Thymus (tissue), 11 donors: ENCODE measurements around the gene ZYX. TPM values are rescaled to one million over a fixed set of nuclear protein-coding genes. Genes with fewer than 3 reads are reported as not detected.

Experiments
- DNase-seq, 9 donors: peaks; one replicate each; pipeline ENCODE4 v3.0.0-alpha.2; 2013; ENCODE audit warnings: low spot score in 9 of 9, low read depth in 6 of 9, missing footprints in 1 of 9
- H3K27ac ChIP-seq, 2 donors: one replicate each; pipeline ENCODE4 v1.5.1; 2013; ENCODE audit warnings: control low read depth in 1 of 2, low read depth in 1 of 2, low read length in 1 of 2, mild to moderate bottlenecking in 1 of 2, moderate library complexity in 1 of 2
- H3K27me3 ChIP-seq, 2 donors: one replicate each; pipeline ENCODE4 v1.5.1; 2013; ENCODE audit warnings: low read length in 1 of 2; ENCODE audit not compliant: control insufficient read depth in 2 of 2, insufficient read depth in 1 of 2
- H3K36me3 ChIP-seq, 2 donors: one replicate each; pipeline ENCODE4 v1.5.1; 2013; ENCODE audit warnings: low read length in 1 of 2, mild to moderate bottlenecking in 1 of 2, moderate library complexity in 1 of 2; ENCODE audit not compliant: control insufficient read depth in 2 of 2, insufficient read depth in 2 of 2
- H3K4me1 ChIP-seq, 2 donors: one replicate each; pipeline ENCODE4 v1.5.1; 2013; ENCODE audit warnings: low read length in 2 of 2; ENCODE audit not compliant: control insufficient read depth in 2 of 2, insufficient read depth in 2 of 2
- H3K4me3 ChIP-seq, 2 donors: one replicate each; pipeline ENCODE4 v1.5.1; 2013; ENCODE audit warnings: low read length in 2 of 2, control low read depth in 1 of 2, mild to moderate bottlenecking in 1 of 2
- H3K9me3 ChIP-seq, 2 donors: one replicate each; pipeline ENCODE4 v1.5.1; 2013; ENCODE audit warnings: low read length in 1 of 2, mild to moderate bottlenecking in 1 of 2; ENCODE audit not compliant: control insufficient read depth in 2 of 2, insufficient read depth in 1 of 2
- WGBS: extraction: QIAGEN DNeasy Blood & Tissue Kit; methylation state at CpG from one replicate; pipeline ENCODE4 v1.1.7; 2013; 5-methylcytosine and 5-hydroxymethylcytosine counted together
- polyA plus RNA-seq: library from polyadenylated mRNA; stranded (reverse); fragments of 200-250 nt; gene quantifications from one replicate; pipeline ENCODE4 v1.2.3, GENCODE V29; 2013
- total RNA-seq: library from RNA; stranded (reverse); fragments of 120-200 nt; gene quantifications from one replicate; pipeline ENCODE4 v1.2.4, GENCODE V29; 2013
- donor health status: healthy.

ZYX gene
- total and polyA plus RNA-seq, 2 donors = 16.8 to 113 TPM

- Histone ChIP-seq H3K27ac (no peak overlapping the region), H3K27me3 (peaks cover 0 to 3% of the 10 kb centered on the region in 2 donors), H3K36me3 (no peaks in the 10 kb centered on the region), H3K9me3 (no peaks in the 10 kb centered on the region), H3K4me1 (peaks cover 15 to 32% of the 10 kb centered on the region in 2 donors), H3K4me3 (no peak overlapping the region)
- WGBS = 30% methylated on average over 4 of the region's 4 CpGs
- DNase-seq = no peak
These were observed 9.1 kb upstream of the ZYX start for GRCh38 chr7:143372070-143372469.

DNA sequence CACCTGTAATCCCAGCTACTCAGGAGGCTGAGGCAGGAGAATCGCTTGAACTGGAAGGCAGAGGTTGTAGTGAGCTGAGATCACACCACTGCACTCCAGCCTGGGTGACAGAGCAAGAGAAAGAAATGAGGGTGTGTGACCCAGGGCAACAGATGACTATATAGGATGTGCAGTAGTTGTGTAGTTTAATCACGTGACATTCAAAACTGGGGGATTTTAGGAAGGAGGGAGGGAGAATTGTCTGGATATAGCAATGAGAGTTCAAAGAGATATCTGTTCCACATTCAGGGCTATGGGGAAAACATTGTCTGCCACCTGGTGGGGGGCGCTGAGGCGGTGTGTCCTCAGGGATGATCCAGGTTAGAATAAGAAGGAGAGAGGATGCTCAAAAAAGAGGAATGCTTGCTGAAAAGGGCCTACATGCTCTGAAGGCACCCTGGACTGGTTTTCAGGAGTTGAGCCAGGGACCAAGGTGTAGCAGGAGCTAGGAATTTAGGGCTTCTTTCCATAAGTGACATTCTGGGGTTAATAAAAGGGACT, 7.8 kb upstream of the ZYX start:
- DNase-seq = no peak
- Histone ChIP-seq H3K36me3 (no peaks in the 10 kb centered on the region), H3K4me3 (no peak overlapping the region), H3K9me3 (no peaks in the 10 kb centered on the region), H3K4me1 (peaks cover 15 to 32% of the 10 kb centered on the region in 2 donors), H3K27ac (no peak overlapping the region), H3K27me3 (no peaks in the 10 kb centered on the region)
- WGBS = 96% methylated on average over 4 of the region's 4 CpGs

DNA sequence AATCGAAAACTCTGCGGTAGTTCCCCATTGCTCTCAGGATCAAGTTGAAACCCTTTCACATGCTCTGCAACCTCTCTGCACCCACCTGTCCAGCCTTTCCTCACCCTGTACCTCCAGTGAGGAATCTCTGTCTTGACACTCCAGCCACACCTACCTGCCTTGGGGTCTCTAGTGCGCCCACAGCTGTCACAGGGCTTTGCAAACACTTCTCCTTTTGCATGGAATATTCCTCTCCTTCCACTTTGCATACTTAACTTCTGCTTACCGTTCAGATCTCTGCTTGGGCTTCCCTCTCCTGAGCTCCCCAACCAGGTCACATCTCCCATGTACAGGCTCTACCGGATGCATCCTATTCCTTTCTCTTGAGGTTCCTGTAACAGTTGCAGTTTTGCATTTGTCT, 6.6 kb upstream of the ZYX start:
- Histone ChIP-seq H3K27ac (no peak overlapping the region), H3K4me1 (peaks cover 15 to 35% of the 10 kb centered on the region in 2 donors), H3K9me3 (no peaks in the 10 kb centered on the region), H3K4me3 (no peak overlapping the region), H3K36me3 (no peaks in the 10 kb centered on the region), H3K27me3 (no peaks in the 10 kb centered on the region)
- no peak for DNase-seq
- 75% methylated on average over 5 of the region's 5 CpGs for WGBS

DNA sequence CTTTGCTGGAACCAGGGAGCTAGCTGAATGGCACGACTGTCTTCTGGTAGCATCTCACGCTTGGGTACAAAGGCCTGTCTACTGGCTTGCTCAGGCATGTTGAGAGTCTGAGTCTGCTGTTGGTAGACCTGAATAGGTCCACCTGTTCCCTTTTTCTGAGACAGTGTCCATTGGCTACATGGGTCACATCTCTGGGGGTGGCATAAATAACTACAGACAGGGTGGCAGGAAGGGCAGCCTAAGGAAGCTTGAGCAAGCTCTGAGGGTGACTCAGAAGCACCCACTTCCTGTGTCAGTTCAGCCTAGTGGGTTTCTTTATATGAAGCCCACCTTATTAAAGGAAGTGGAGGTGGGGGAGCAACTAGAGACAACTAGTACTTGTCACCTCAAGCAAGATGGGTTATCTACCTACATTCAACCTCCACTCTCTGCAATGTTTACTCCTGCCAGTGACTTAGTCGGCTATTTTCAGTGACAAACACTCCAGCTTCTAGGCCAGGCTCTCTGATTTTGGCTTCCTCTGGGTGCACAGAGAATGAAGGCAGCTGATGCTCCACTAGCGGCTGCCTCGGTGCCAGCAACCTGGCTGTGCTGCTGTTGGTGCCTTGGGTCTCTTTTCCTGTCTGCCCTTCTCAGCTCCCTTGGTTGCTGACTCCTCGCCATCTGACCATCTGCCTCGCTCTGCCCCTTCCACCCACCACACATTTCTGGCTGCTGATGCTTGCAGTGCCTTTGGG, 5.7 kb upstream of the ZYX start:
- H3K4me1 ChIP-seq = peaks cover 19 to 41% of the 10 kb centered on the region in 2 donors
- peak in 5 of 9 donors; percentile 36 to 82 (median 54) for DNase-seq
- 52% methylated on average over 7 of the region's 7 CpGs for WGBS
- no peak overlapping the region for H3K4me3 ChIP-seq
- H3K9me3 ChIP-seq = no peaks in the 10 kb centered on the region
- peak overlapping the region; percentile 85 to 87 for H3K27ac ChIP-seq
- no peaks in the 10 kb centered on the region for H3K36me3 ChIP-seq
- H3K27me3 ChIP-seq = peaks cover 0 to 3% of the 10 kb centered on the region in 2 donors

- Histone ChIP-seq H3K4me3 (no peak overlapping the region), H3K4me1 (peaks cover 19 to 43% of the 10 kb centered on the region in 2 donors), H3K36me3 (no peaks in the 10 kb centered on the region), H3K27me3 (peaks cover 2 to 11% of the 10 kb centered on the region in 2 donors), H3K27ac (peak overlapping the region in 1 of 2 donors; percentile 39), H3K9me3 (no peaks in the 10 kb centered on the region)
- WGBS = 86% methylated on average over 5 of the region's 5 CpGs
- DNase-seq = no peak
These were observed 4.7 kb upstream of the ZYX start for GRCh38 chr7:143376396-143376795.

- Histone ChIP-seq H3K9me3 (no peaks in the 10 kb centered on the region), H3K4me1 (peaks cover 14 to 53% of the 10 kb centered on the region in 2 donors), H3K27me3 (peaks cover 10 to 33% of the 10 kb centered on the region in 2 donors), H3K36me3 (peaks cover 0 to 7% of the 10 kb centered on the region in 2 donors), H3K4me3 (peak overlapping the region; percentile 89), H3K27ac (peak overlapping the region; percentile 89 to 92)
- DNase-seq = no peak
- WGBS = 38% methylated on average over 15 of the region's 15 CpGs
These were observed 1.4 kb upstream of the ZYX start for GRCh38 chr7:143379611-143380259.

DNA sequence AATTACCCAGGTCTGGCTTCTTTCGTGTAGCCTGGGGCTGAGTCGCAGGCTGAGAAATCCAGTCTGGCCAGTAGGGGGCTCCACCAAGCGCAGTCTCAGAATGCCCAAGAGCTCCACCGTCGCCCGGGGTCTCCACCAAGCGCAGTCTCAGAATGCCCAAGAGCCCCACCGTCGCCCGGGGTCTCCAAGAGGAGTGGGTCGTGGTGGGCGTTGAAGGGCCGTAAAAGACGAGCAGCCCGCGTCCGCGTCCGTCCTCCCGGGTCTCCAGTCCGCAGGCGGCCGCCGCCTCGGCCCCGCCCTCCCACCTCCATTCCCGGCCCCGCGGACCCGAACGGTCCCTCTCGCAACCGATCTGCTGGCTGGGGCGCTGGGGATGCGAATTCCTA, 892 bp upstream of the ZYX start:
- Histone ChIP-seq H3K4me1 (peaks cover 12 to 53% of the 10 kb centered on the region in 2 donors), H3K27me3 (peaks cover 10 to 33% of the 10 kb centered on the region in 2 donors), H3K4me3 (peak overlapping the region; percentile 89), H3K9me3 (no peaks in the 10 kb centered on the region), H3K36me3 (peaks cover 0 to 7% of the 10 kb centered on the region in 2 donors), H3K27ac (peak overlapping the region; percentile 92 to 96)
- WGBS = under 1% methylated on average over 35 of the region's 35 CpGs
- DNase-seq = peak; percentile 76 to 93 (median 85)

DNA sequence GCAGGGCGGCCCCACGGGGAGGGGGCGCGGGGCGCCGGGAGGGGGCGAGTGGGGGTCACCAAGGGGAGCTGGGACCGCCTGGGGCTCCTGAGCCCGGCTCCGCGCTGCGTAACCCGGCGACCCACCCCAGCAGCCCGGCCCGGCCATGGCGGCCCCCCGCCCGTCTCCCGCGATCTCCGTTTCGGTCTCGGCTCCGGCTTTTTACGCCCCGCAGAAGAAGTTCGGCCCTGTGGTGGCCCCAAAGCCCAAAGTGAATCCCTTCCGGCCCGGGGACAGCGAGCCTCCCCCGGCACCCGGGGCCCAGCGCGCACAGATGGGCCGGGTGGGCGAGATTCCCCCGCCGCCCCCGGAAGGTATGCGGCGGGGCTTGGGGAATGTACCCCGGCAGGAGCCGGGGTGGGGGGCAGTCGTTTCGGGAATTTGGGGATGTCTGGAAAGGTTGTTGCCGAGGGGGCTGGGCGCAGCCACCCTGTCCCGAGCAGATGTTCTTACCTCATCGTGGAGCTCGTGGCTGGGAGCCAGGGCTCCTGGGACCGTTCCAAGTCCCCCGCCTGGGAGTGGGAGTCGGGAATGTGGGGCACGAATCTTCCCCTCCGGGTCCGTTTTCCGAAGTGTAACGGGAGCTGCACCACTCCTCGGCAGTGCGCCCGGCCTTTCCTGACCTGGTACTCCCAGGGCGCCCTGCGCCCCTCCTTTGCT, 431 bp downstream of the ZYX start:
- Histone ChIP-seq H3K36me3 (peaks cover 0 to 7% of the 10 kb centered on the region in 2 donors), H3K27me3 (peaks cover 10 to 33% of the 10 kb centered on the region in 2 donors), H3K27ac (peak overlapping the region; percentile 66 to 96), H3K9me3 (no peaks in the 10 kb centered on the region), H3K4me1 (peaks cover 11 to 54% of the 10 kb centered on the region in 2 donors), H3K4me3 (peak overlapping the region; percentile 89)
- peak in 1 of 9 donors; percentile 37 for DNase-seq
- WGBS = 6% methylated on average over 64 of the region's 64 CpGs
